ENCODE measurements around the gene EBLN1. TPM values are rescaled to one million over a fixed set of nuclear protein-coding genes. Genes with fewer than 3 reads are reported as not detected.

EBLN1 gene
- total RNA-seq, 1 experiment from 2014 or later, result not detected

GRCh38 chr10:22244855-22245254, 27.0 kb upstream of the EBLN1 start:
- H3K9me3 Mint-ChIP-seq, result peaks cover 0 to 4% of the 10 kb centered on the region in 2 experiments; a peak in 1 of 5 replicates
- 100% methylated on average over 2 of the region's 3 CpGs for WGBS (ENCODE audit: extremely low coverage, insufficient read length, low lambda C conversion rate)
- Histone ChIP-seq H4K91ac (ENCODE audit: insufficient read length, low read depth, low read length) (no peak overlapping the region), H3K27me3 (ENCODE audit: insufficient read depth, low read length) (no peaks in the 10 kb centered on the region; the same call in 1 of the 2 replicates), H3K4me2 (ENCODE audit: insufficient read depth, insufficient read length, low read length) (no peak overlapping the region), H3K9ac (ENCODE audit: extremely low read depth, insufficient read length, low read length) (no peak overlapping the region), H4K20me1 (ENCODE audit: control insufficient read depth, insufficient read depth, insufficient read length) (no peaks in the 10 kb centered on the region), H3K79me1 (ENCODE audit: insufficient read depth, low read depth, low read length, poor library complexity, severe bottlenecking) (no peaks in the 10 kb centered on the region), H2BK20ac (ENCODE audit: low read depth, low read length, poor library complexity, severe bottlenecking) (no peak overlapping the region), H3K18ac (ENCODE audit: insufficient read length, low read depth, low read length) (no peak overlapping the region), H3K14ac (ENCODE audit: insufficient read depth, low read length) (no peak overlapping the region), H3T11ph (ENCODE audit: low read length) (no peak overlapping the region), H3K9me3 (ENCODE audit: control insufficient read depth, low read depth, low read length) (no peaks in the 10 kb centered on the region), H2BK120ac (ENCODE audit: low read depth, low read length, poor library complexity, severe bottlenecking) (no peak overlapping the region), H3K56ac (ENCODE audit: insufficient read length, low read depth, low read length) (no peak overlapping the region), H2BK5ac (ENCODE audit: insufficient read length, low read length) (no peak overlapping the region), H2AK5ac (ENCODE audit: insufficient read length, low read length) (no peak overlapping the region), H4K8ac (replicated peaks; ENCODE audit: insufficient read length, low read depth, low read length) (no peak overlapping the region), H2AFZ (ENCODE audit: low read length) (no peak overlapping the region), H3K23me2 (ENCODE audit: insufficient read length, low read depth, low read length, poor library complexity, severe bottlenecking) (no peaks in the 10 kb centered on the region), H2BK15ac (ENCODE audit: low read depth, low read length) (no peak overlapping the region), H3K79me2 (ENCODE audit: insufficient read depth, low read length) (no peaks in the 10 kb centered on the region), H2BK12ac (ENCODE audit: insufficient read length, low read depth, low read length) (no peak overlapping the region), H4K5ac (ENCODE audit: insufficient read length, low read depth, low read length) (no peak overlapping the region), H3K23ac (ENCODE audit: insufficient read length, low read depth, low read length) (no peak overlapping the region), H3K4me1 (ENCODE audit: insufficient read depth, low read length) (no peaks in the 10 kb centered on the region; the same call in 1 of the 2 replicates), H3K4ac (ENCODE audit: low read depth, low read length) (no peak overlapping the region), H3K27ac (ENCODE audit: insufficient read length, low read depth, low read length) (no peak overlapping the region)
- no peak for DNase-seq
- peaks cover 0 to 7% of the 10 kb centered on the region in 2 experiments; a peak in 2 of 4 replicates for H3K4me1 Mint-ChIP-seq
- no peak overlapping the region for H3K27ac Mint-ChIP-seq
- TF ChIP-seq CTCF (conservative IDR thresholded peaks at IDR 0.05), result no peak; the same call in 2 of the 3 replicates
- no peak overlapping the region for H3K4me3 Mint-ChIP-seq
- H3K27me3 Mint-ChIP-seq (ENCODE audit: low read depth), result peaks cover 29% of the 10 kb centered on the region
- H3K36me3 Mint-ChIP-seq (ENCODE audit: insufficient read depth in 1 of 3, low read depth in 3 of 3), result no peaks in the 10 kb centered on the region

Data from H9 (cell line).